SU-DHL-6 (cell line): ENCODE data around the gene KCNC1.

Source experiments
- H2AFZ ChIP-seq: fragments of 200-600 bp; sonication (generic); 2 replicates; pipeline ENCODE4 v1.6.1; 2014; ENCODE audit warnings: low read depth, mild to moderate bottlenecking, moderate library complexity, mixed read lengths, antibody characterized with exemption, low read length; ENCODE audit not compliant: severe bottlenecking
- H3F3A ChIP-seq: fragments of 200-600 bp; shearing (Covaris generic); 2 replicates; pipeline ENCODE4 v1.6.0; 2016; ENCODE audit warnings: antibody characterized with exemption, mild to moderate bottlenecking; ENCODE audit not compliant: insufficient read depth
- H3K27ac ChIP-seq: fragments of 200-600 bp; sonication (generic); 2 replicates; pipeline ENCODE4 v1.5.1; 2016; ENCODE audit warnings: low read depth, mild to moderate bottlenecking, low read length, moderate library complexity, mixed read lengths
- H3K27me3 ChIP-seq: fragments of 200-600 bp; sonication (generic), shearing (Covaris generic); 2 replicates; pipeline ENCODE4 v1.6.0; 2014; ENCODE audit warnings: mild to moderate bottlenecking, low read length
- H3K36me3 ChIP-seq: fragments of 200-600 bp; sonication (generic); 2 replicates; pipeline ENCODE4 v1.6.1; 2014; ENCODE audit warnings: mild to moderate bottlenecking, low read length, mixed read lengths
- H3K4me2 ChIP-seq: fragments of 300-600, 200-600 bp; shearing (Covaris generic), sonication (generic); 2 replicates; pipeline ENCODE4 v1.6.0; 2014; ENCODE audit warnings: low read length, low read depth, mild to moderate bottlenecking; ENCODE audit not compliant: poor library complexity, severe bottlenecking
- H3K4me3 ChIP-seq: fragments of 200-600 bp; sonication (generic); 2 replicates; pipeline ENCODE4 v1.5.1; 2014; ENCODE audit warnings: antibody characterized with exemption, low read length, mild to moderate bottlenecking, mixed read lengths; ENCODE audit not compliant: insufficient read depth, poor library complexity, severe bottlenecking
- H3K79me2 ChIP-seq: fragments of 200-600 bp; sonication (generic); 2 replicates; pipeline ENCODE4 v1.6.1; 2014; ENCODE audit warnings: mild to moderate bottlenecking, low read length, moderate library complexity; ENCODE audit not compliant: insufficient read depth
- H3K9ac ChIP-seq: fragments of 200-600 bp; sonication (generic); 2 replicates; pipeline ENCODE4 v1.7.0; 2014; ENCODE audit warnings: mild to moderate bottlenecking, low read length
- H3K9me2 ChIP-seq: fragments of 200-600 bp; sonication (generic); replicated peaks from 2 replicates; pipeline ENCODE4 v1.6.1; 2014; ENCODE audit warnings: low read length; ENCODE audit not compliant: insufficient read depth
- H3K9me3 ChIP-seq: fragments of 200-600 bp; sonication (generic); 2 replicates; pipeline ENCODE4 v1.6.1; 2014; ENCODE audit warnings: low read length, mixed read lengths; ENCODE audit not compliant: insufficient read depth
- H4K20me1 ChIP-seq: fragments of 200-600 bp; sonication (generic); 2 replicates; pipeline ENCODE4 v1.6.1; 2014; ENCODE audit warnings: low read depth, mild to moderate bottlenecking, antibody characterized with exemption, low read length, moderate library complexity, mixed read lengths
- EZH2phosphoT487 ChIP-seq: fragments of 200-600 bp; sonication (generic), shearing (Covaris generic); conservative IDR thresholded peaks from 2 replicates; pipeline ENCODE4 v1.6.1; 2018; ENCODE audit warnings: mild to moderate bottlenecking, antibody characterized with exemption, low read length, moderate library complexity, mixed read lengths
- TF ChIP-seq, protein P1 (sequence below): fragments of 200-600 bp; sonication (generic); IDR thresholded peaks from one replicate; pipeline ENCODE4 v1.5.1; 2017; ENCODE audit warnings: antibody characterized with exemption, mild to moderate bottlenecking, low read length, moderate library complexity; ENCODE audit not compliant: insufficient read depth, poor library complexity, severe bottlenecking

Gene KCNC1

DNA sequence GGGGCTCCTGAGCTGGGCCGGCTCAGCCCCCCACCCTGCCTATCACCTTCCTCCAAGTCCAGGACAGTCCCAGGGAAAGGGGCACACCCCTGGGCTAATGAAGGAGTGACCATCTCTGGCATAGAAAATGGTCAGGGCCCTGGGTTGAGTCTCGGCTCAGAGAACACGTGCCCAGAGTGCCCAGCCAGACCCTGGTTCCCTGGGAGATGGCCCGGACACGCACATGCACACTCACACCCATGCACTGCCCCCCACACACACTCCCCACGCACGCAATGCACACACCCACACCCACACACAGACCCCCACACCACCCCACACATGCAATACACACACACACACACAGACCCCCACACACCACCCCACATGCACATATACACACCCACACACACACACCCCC is 28.7 kb downstream of the KCNC1 start:
- Histone ChIP-seq H2AFZ (no peak overlapping the region), H3K27ac (no peak overlapping the region), H3K4me3 (no peak overlapping the region), H3K9me2 (no peaks in the 10 kb centered on the region), H3F3A (no peaks in the 10 kb centered on the region), H3K36me3 (no peaks in the 10 kb centered on the region), H3K4me2 (no peak overlapping the region), H3K27me3 (no peaks in the 10 kb centered on the region), H3K9me3 (no peaks in the 10 kb centered on the region), H4K20me1 (no peaks in the 10 kb centered on the region), H3K9ac (no peak overlapping the region), H3K79me2 (no peaks in the 10 kb centered on the region)
- no peak for TF ChIP-seq EZH2phosphoT487
- TF ChIP-seq, protein P1, sequence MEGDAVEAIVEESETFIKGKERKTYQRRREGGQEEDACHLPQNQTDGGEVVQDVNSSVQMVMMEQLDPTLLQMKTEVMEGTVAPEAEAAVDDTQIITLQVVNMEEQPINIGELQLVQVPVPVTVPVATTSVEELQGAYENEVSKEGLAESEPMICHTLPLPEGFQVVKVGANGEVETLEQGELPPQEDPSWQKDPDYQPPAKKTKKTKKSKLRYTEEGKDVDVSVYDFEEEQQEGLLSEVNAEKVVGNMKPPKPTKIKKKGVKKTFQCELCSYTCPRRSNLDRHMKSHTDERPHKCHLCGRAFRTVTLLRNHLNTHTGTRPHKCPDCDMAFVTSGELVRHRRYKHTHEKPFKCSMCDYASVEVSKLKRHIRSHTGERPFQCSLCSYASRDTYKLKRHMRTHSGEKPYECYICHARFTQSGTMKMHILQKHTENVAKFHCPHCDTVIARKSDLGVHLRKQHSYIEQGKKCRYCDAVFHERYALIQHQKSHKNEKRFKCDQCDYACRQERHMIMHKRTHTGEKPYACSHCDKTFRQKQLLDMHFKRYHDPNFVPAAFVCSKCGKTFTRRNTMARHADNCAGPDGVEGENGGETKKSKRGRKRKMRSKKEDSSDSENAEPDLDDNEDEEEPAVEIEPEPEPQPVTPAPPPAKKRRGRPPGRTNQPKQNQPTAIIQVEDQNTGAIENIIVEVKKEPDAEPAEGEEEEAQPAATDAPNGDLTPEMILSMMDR = no peak

DNA sequence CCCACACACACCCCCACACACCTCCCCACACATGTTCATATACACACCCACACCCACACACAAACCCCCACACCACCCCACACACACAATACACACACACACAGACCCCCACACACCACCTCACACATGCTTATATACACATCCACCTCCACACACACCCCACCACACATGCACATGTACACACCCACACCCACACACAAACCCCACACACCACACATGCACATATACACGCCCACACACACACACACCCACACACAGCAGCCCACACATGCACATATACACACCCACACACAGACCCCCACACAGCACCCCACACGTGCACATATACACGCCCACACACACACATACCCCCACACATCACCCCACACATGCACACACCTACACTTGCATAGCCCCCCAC is 29.1 kb downstream of the KCNC1 start:
- Histone ChIP-seq H3K9ac (no peak overlapping the region), H3K27me3 (no peaks in the 10 kb centered on the region), H3K9me3 (no peaks in the 10 kb centered on the region), H2AFZ (no peak overlapping the region), H3K27ac (no peak overlapping the region), H3K9me2 (no peaks in the 10 kb centered on the region), H4K20me1 (no peaks in the 10 kb centered on the region), H3F3A (no peaks in the 10 kb centered on the region), H3K36me3 (no peaks in the 10 kb centered on the region), H3K4me2 (no peak overlapping the region), H3K79me2 (no peaks in the 10 kb centered on the region), H3K4me3 (no peak overlapping the region)
- TF ChIP-seq EZH2phosphoT487 = no peak
- TF ChIP-seq, protein P1 = no peak

DNA sequence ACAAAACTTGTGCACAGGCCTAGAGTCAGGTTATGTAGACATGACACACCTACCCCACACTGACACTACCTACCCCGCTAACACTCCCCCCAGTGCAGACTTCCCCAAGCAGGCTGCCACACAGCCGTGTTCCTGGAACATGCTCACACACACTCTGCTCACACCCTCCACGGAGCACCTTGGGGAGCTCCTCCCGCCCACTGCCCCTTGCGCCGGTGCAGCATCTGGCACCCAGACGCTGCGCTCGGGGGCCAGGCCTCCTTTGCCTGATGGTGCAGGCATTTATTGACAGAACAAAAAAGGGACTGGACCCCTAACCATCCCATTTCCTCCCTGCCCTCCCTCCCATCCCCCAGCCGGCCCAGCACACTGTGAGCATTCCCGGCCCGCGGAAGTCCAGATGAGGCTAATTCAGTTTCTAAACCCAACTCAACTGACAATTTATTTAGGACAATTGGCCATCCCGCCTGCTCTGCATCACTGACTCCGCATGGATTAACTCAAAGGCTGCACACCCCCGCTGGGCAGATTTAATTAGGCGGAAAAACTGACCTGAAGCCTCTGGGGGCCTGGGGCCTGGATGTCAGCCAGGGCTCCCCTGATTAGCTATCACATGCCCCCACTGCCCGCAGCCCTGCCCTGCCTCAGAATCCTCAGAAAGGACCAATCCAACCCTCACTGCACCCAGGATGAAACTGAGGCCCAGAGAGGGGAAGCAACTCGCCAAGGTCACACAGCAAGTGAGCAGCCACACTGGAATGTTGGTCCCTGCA is 30.1 kb downstream of the KCNC1 start:
- no peak overlapping the region for H3K27ac ChIP-seq
- H4K20me1 ChIP-seq = no peaks in the 10 kb centered on the region
- H3K9me3 ChIP-seq = no peaks in the 10 kb centered on the region
- no peaks in the 10 kb centered on the region for H3K79me2 ChIP-seq
- no peaks in the 10 kb centered on the region for H3K27me3 ChIP-seq
- no peaks in the 10 kb centered on the region for H3K9me2 ChIP-seq
- H2AFZ ChIP-seq = no peak overlapping the region
- no peak overlapping the region for H3K4me2 ChIP-seq
- H3K4me3 ChIP-seq = no peak overlapping the region
- TF ChIP-seq EZH2phosphoT487 = no peak
- TF ChIP-seq, protein P1 = no peak
- no peaks in the 10 kb centered on the region for H3F3A ChIP-seq
- H3K36me3 ChIP-seq = no peaks in the 10 kb centered on the region
- H3K9ac ChIP-seq = no peak overlapping the region
